DOHH2 (cell line): ENCODE measurements around the gene LRRC40.

ENCODE experiments used
- H3F3A ChIP-seq: fragments of 200-600 bp; sonication (generic), shearing (Covaris generic); 2 replicates; pipeline ENCODE4 v1.6.0; 2016; ENCODE audit warnings: antibody characterized with exemption, mild to moderate bottlenecking; ENCODE audit not compliant: control insufficient read depth, insufficient read depth
- H3K27ac ChIP-seq: fragments of 200-600 bp; sonication (generic); 2 replicates; pipeline ENCODE4 v1.5.1; 2014; ENCODE audit warnings: low read depth, mild to moderate bottlenecking, low read length, moderate library complexity
- H3K27me3 ChIP-seq: fragments of 200-600 bp; sonication (generic); 2 replicates; pipeline ENCODE4 v1.6.1; 2014; ENCODE audit warnings: mild to moderate bottlenecking, low read length, mixed read lengths; ENCODE audit not compliant: control insufficient read depth
- H3K36me3 ChIP-seq: fragments of 200-600 bp; sonication (generic); 2 replicates; pipeline ENCODE4 v1.6.1; 2014; ENCODE audit warnings: mild to moderate bottlenecking, low read length, moderate library complexity, mixed read lengths; ENCODE audit not compliant: control insufficient read depth
- H3K4me1 ChIP-seq: fragments of 200-600 bp; sonication (generic); 2 replicates; pipeline ENCODE4 v1.6.1; 2014; ENCODE audit warnings: mild to moderate bottlenecking, low read length, mixed read lengths; ENCODE audit not compliant: control insufficient read depth
- H3K4me2 ChIP-seq: fragments of 200-600 bp; sonication (generic); 2 replicates; pipeline ENCODE4 v1.6.0; 2014; ENCODE audit warnings: mild to moderate bottlenecking, low read length, moderate library complexity
- H3K4me3 ChIP-seq: fragments of 200-600 bp; sonication (generic); 2 replicates; pipeline ENCODE4 v1.5.1; 2014; ENCODE audit warnings: mild to moderate bottlenecking, low read length, mixed read lengths
- H3K79me2 ChIP-seq: fragments of 200-600 bp; sonication (generic); 2 replicates; pipeline ENCODE4 v1.6.1; 2014; ENCODE audit warnings: mild to moderate bottlenecking, low read length, mixed read lengths; ENCODE audit not compliant: control insufficient read depth
- H3K9me2 ChIP-seq: fragments of 200-600 bp; sonication (generic); replicated peaks from 2 replicates; pipeline ENCODE4 v1.6.1; 2014; ENCODE audit warnings: mild to moderate bottlenecking, low read length, mixed read lengths; ENCODE audit not compliant: control insufficient read depth
- H3K9me3 ChIP-seq: fragments of 200-600 bp; sonication (generic); 2 replicates; pipeline ENCODE4 v1.6.1; 2014; ENCODE audit warnings: antibody characterized with exemption, low read length, mixed read lengths; ENCODE audit not compliant: control insufficient read depth, insufficient read depth
- H4K20me1 ChIP-seq: fragments of 200-600 bp; sonication (generic); 2 replicates; pipeline ENCODE4 v1.6.0; 2014; ENCODE audit warnings: low read depth, mild to moderate bottlenecking, antibody characterized with exemption, low read length, moderate library complexity; ENCODE audit not compliant: control insufficient read depth, insufficient read depth
- EZH2phosphoT487 ChIP-seq: fragments of 200-600 bp; sonication (generic); IDR thresholded peaks from 2 replicates; pipeline ENCODE4 v1.6.1; 2017; ENCODE audit warnings: borderline replicate concordance, mild to moderate bottlenecking, antibody characterized with exemption, low read length, moderate library complexity, mixed read lengths
- TF ChIP-seq, protein P1 (sequence below): fragments of 200-600 bp; sonication (generic); IDR thresholded peaks from one replicate; pipeline ENCODE4 v1.5.1; 2014; ENCODE audit warnings: antibody characterized with exemption, mild to moderate bottlenecking, low read depth, low read length; ENCODE audit not compliant: poor library complexity, severe bottlenecking

LRRC40 gene

DNA sequence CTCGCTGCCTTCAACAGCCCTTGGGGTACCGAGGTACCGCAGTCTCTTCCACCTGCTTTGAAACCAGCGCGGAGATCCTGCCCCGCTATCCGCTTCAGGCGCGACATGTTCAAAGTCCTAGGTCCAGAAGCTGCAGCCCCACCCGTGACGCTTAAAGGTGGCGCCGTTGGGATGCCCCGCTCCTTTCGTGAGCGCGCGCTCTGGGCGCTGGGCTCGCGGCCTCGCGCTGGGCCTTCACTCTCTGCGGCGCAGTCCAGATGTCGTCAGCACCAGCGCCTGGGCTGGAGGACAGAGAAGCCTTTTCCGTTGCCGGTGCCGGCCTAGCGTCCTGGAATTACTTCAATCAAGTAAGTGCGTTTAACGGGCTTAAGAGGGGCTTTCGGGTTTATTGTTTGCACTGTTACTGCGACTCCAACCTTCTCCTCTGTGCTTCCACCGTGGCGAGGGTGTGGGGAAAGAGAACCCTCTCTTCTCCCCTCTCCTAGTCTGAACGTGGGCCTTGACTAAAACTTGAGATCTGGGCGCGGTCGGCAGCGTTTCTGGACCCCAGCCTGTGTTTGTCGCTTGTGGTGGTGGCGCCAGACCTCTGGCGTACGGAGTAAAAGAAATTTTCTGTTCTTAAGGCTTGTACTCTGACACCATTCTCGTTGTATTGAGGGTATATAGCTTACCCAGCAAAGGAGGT is at the start of gene LRRC40:
Gene LRRC40 (minus strand): TSS at position 146 of the 685 bp plus-strand sequence. CDS start 39 bp downstream, at position 107.
- Histone ChIP-seq H4K20me1 (no peaks in the 10 kb centered on the region), H3K79me2 (peaks cover 98% of the 10 kb centered on the region), H3K4me2 (peak within 1 kb of the TSS; percentile 72), H3K9me2 (no peaks in the 10 kb centered on the region), H3K27me3 (no peaks in the 10 kb centered on the region), H3K27ac (peak within 1 kb of the TSS; percentile 71), H3K4me1 (peaks cover 46% of the 10 kb centered on the region), H3K9me3 (no peaks in the 10 kb centered on the region), H3K4me3 (peak within 1 kb of the TSS; percentile 82), H3F3A (peaks cover 3% of the 10 kb centered on the region; the same call in 1 of the 2 replicates), H3K36me3 (peaks cover 38% of the 10 kb centered on the region)
- no peak for TF ChIP-seq EZH2phosphoT487
- TF ChIP-seq, protein P1, sequence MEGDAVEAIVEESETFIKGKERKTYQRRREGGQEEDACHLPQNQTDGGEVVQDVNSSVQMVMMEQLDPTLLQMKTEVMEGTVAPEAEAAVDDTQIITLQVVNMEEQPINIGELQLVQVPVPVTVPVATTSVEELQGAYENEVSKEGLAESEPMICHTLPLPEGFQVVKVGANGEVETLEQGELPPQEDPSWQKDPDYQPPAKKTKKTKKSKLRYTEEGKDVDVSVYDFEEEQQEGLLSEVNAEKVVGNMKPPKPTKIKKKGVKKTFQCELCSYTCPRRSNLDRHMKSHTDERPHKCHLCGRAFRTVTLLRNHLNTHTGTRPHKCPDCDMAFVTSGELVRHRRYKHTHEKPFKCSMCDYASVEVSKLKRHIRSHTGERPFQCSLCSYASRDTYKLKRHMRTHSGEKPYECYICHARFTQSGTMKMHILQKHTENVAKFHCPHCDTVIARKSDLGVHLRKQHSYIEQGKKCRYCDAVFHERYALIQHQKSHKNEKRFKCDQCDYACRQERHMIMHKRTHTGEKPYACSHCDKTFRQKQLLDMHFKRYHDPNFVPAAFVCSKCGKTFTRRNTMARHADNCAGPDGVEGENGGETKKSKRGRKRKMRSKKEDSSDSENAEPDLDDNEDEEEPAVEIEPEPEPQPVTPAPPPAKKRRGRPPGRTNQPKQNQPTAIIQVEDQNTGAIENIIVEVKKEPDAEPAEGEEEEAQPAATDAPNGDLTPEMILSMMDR = peak; percentile 45

DNA sequence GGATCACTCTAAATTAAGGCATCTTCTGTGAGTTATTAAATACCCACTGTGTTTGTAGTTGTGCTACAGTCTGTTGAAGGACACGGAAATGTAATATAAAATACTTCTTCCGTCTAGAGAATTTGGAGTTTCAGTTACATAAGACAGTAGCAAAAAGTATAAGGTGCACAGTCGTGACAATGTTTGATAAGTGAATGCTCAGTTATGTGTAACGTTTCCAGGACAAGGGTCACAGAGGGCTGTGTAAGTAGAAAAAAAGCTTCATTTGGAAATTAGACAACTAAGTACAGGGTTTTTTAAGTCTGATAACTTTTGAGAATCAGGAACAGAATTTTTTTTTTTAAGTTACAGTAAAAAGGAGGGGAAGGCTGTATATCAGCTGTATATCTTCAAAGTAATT is 43.4 kb upstream of the LRRC40 start:
- Histone ChIP-seq H3K9me2 (no peaks in the 10 kb centered on the region), H3K9me3 (no peaks in the 10 kb centered on the region), H3K27ac (no peak overlapping the region), H3K79me2 (peaks cover 4% of the 10 kb centered on the region; the same call in 1 of the 2 replicates), H3K4me2 (no peak overlapping the region), H3F3A (peaks cover 43% of the 10 kb centered on the region), H3K27me3 (no peaks in the 10 kb centered on the region), H4K20me1 (0 out of 2 replicates have a peak, but pooled peaks cover 5% of the 10 kb centered on the region), H3K4me1 (no peaks in the 10 kb centered on the region), H3K4me3 (no peak overlapping the region), H3K36me3 (peaks cover 95% of the 10 kb centered on the region)
- no peak for TF ChIP-seq EZH2phosphoT487
- TF ChIP-seq, protein P1 = no peak

DNA sequence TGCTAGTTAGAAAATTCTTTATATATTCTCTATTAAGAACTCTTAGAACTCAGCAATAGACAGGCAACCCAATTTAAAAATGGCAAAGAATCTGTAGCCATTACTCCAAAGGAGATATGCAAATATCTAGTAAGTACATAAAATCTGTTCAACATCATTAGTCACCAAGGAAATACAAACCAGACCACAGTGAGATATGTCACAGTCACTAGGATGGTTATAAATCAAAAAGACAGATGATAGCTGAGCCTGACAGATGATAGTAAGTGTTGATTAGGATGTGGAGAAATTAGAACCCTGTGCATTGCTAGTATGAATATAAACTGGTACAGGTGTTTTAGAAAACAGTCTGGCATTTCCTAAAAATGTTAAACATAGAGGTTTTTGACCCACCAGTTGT is 42.4 kb upstream of the LRRC40 start:
- peaks cover 37% of the 10 kb centered on the region for H3F3A ChIP-seq
- no peak overlapping the region for H3K4me3 ChIP-seq
- H3K4me1 ChIP-seq = no peaks in the 10 kb centered on the region
- H3K9me2 ChIP-seq = no peaks in the 10 kb centered on the region
- TF ChIP-seq EZH2phosphoT487 = no peak
- TF ChIP-seq, protein P1 = no peak
- H3K36me3 ChIP-seq = peaks cover 100% of the 10 kb centered on the region
- no peak overlapping the region for H3K4me2 ChIP-seq
- H3K79me2 ChIP-seq = peaks cover 10% of the 10 kb centered on the region; the same call in 1 of the 2 replicates
- 0 out of 2 replicates have a peak, but pooled peaks cover 5% of the 10 kb centered on the region for H4K20me1 ChIP-seq
- no peaks in the 10 kb centered on the region for H3K9me3 ChIP-seq
- H3K27ac ChIP-seq = no peak overlapping the region
- H3K27me3 ChIP-seq = no peaks in the 10 kb centered on the region
